Thoracic aorta endothelial cell (primary cell): ENCODE measurements around the gene TUBA1B. TPM values are rescaled to one million over a fixed set of nuclear protein-coding genes. Genes with fewer than 3 reads are reported as not detected.

Source experiments
- small RNA-seq: library from RNA; depleted of rRNA; stranded (forward); fragments of <200 nt; gene quantifications from one replicate; pipeline ENCODE3, GENCODE V24; 2012
- total RNA-seq: library from RNA; depleted of rRNA; stranded (reverse); fragments of >200 nt; gene quantifications from 2 replicates; pipeline ENCODE4 v1.2.3, GENCODE V29; 2012

TUBA1B gene
- 2,263 and 3,197 TPM in 2 replicates for total RNA-seq

DNA sequence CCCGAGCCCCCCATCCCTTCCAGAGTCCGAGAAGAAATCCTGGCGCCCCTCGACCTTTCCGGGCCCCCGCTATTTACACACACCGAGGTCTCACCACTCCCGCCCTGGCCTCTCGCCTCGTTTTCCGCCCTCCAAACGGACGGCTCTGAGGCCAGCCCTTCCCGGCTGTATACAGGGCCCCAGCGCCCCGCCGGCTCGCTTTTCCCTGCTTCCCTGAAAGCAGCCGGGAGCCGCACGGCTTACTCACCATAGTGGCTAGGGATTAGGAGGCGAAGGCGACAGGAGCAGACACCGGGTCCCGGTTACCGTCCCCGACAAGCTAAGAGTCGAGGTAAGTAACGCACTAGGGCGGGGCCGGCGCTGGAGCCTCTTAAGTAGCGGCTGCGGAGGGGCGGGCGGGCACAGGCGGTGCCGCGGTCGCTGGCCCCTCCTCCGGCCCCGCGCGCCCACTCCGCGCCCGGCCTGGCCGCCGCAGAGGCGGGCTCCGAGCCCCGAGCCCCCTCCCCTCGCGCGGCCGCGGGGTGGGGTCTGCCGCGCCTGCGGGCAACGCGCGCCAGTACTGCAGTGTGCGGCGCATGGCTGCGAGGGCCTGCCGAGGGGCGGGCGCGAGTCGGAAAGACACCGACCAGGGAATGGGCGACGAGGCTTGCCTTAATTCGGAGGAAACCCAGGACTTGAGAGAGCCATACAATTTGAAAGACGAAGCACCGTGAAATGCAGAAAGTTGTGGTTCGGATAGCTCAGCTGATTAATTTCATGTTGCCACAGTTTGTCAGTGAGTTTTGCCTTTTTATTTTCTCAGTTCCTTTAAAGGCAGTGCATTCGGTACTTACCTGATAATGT lies at the start of gene TUBA1B:
TSS of gene TUBA1B (minus strand) at position 345 of the 843 bp plus-strand sequence. CDS start at position 250, 95 bp downstream.

DNA sequence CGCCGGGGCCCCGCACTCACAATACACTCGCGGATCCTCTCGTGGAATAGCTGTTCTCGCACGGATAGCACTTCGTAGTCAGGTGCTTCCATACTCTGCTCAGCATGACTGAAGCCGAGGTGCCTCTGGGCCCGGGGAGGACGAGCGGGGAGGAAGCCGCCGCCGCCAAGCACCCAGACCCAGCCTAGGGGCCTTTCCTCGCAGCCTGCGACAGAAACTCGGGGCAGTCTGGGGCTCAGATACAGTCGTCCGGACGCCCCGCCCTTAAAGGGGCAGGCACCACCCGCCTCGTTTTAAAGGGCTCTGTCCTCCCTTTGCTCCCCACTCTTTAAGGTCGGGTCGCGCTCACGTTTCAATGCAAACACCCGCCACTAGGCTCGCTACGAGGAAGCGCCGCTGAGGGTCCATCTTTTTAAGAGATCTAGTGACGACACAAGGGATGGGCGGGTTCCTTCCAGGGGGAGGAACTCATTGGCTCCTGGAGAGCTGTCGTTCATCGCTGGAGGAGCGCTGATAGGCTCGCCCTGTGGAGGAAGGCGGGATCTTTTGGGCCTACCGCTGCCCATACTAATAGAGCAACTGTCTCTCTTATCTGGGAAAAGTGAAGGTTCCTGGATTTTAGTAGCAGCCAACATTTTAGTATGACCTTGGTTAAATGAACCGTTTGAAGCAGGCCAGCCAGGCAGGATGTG lies 20.6 kb downstream of the TUBA1B start, which contains the start of gene LMBR1L:
TSS of gene LMBR1L (minus strand) at position 384 of the 692 bp plus-strand sequence. CDS start at position 92, 292 bp downstream.

DNA sequence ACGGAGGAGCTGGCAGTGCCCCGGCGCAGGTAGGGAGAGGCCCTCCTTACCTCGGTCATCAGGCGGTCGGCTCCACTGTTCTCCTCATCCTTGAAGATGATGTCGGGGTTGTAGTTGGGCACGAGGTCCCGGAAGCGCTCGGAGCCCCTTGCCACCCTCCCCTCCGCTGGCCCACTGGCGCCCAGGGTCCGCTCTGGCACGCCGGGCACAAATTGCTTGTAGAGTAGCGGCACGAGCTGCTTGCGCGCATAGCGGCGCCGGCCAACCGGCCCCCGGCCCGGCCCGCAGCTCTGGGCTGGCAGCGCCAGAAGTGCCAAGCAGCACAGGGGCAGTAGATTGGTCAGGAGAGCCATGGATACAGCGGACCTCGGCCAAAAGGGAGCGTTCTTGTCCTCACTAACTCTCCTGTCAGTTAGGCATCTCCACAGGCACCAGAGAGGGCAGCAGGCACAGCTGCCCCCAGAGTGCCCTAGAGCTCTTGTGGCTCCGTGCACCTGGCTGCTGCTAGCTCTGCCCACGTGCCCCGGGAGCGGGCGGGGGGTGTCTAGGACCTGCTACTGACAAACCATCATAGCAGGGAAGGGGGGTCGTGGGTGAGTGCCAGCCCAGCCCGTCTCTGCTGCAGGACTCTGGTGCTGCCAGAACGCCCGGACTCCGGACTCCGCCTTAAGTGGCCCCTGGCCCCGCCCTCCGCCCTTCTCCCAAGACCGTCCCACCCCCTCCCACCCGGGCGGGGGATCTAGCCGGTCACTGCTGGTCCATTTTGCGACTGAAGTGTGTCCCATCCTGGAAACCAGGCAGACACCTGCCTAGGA lies 36.8 kb downstream of the TUBA1B start, which contains the start of gene DHH:
TSS of gene DHH (minus strand) at position 642 of the 815 bp plus-strand sequence. CDS start at position 353, 289 bp downstream.

Small RNAs within 50 kb of the gene (small RNA-seq; reads per million reads assigned to genes)
- gene RF00019: not detected

Other genes starting within 250 kb of the TUBA1B start
- 21.0 and 29.2 TPM in 2 replicates for gene FKBP11, start 205.9 kb downstream of the TUBA1B start, total RNA-seq
- gene ARF3, start 173.9 kb downstream of the TUBA1B start, total RNA-seq: 83.8 and 102 TPM in 2 replicates
- gene WNT10B, start 159.7 kb downstream of the TUBA1B start, total RNA-seq: 0.07 and 0.13 TPM in 2 replicates
- gene WNT1, start 153.1 kb downstream of the TUBA1B start, total RNA-seq: not detected in 2 replicates
- 0.13 and 0.29 TPM in 2 replicates for gene DDN, start 132.0 kb downstream of the TUBA1B start, total RNA-seq
- gene PRKAG1, start 112.6 kb downstream of the TUBA1B start, total RNA-seq: 55.2 and 56.5 TPM in 2 replicates
- gene KMT2D, start 70.6 kb downstream of the TUBA1B start, total RNA-seq: 66.4 and 79.6 TPM in 2 replicates
- gene RHEBL1, start 61.4 kb downstream of the TUBA1B start, total RNA-seq: 0.66 and 1.4 TPM in 2 replicates
- gene DHH, start 36.6 kb downstream of the TUBA1B start, total RNA-seq: 5.3 and 9.0 TPM in 2 replicates
- 58.9 and 62.1 TPM in 2 replicates for gene LMBR1L, start 20.5 kb downstream of the TUBA1B start, total RNA-seq
- 792 and 805 TPM in 2 replicates for gene TUBA1A, start 57.7 kb upstream of the TUBA1B start, total RNA-seq
- gene TUBA1C, start 133.7 kb upstream of the TUBA1B start, total RNA-seq: 580 and 869 TPM in 2 replicates
- gene PRPH, start 163.8 kb upstream of the TUBA1B start, total RNA-seq: 0.14 and 0.27 TPM in 2 replicates
- 20.1 and 40.5 TPM in 2 replicates for gene TROAP, start 191.9 kb upstream of the TUBA1B start, total RNA-seq
- gene C1QL4, start 205.8 kb upstream of the TUBA1B start, total RNA-seq: 0.13 and 0.22 TPM in 2 replicates
- gene DNAJC22, start 215.5 kb upstream of the TUBA1B start, total RNA-seq: 0.80 and 1.3 TPM in 2 replicates
- gene SPATS2, start 236.1 kb upstream of the TUBA1B start, total RNA-seq: 90.6 and 97.4 TPM in 2 replicates